A549 (cell line): ENCODE measurements around the gene C1orf35.

Source experiments
- BHLHE40 ChIP-seq: IDR thresholded peaks from 2 replicates; pipeline ENCODE4 v1.6.1; 2012; ENCODE audit warnings: low read depth, low read length, inconsistent platforms
- CEBPB ChIP-seq, 2 experiments: fragments of >200 bp in 1 of 2; sonication (Bioruptor Twin) in 1 of 2; formaldehyde crosslinking in 1 of 2; IDR thresholded peaks; 2 replicates each; pipeline ENCODE4 v1.6.1; 2012 to 2016
- CHD4 ChIP-seq: fragments of 200-600 bp; sonication (generic); IDR thresholded peaks from 2 replicates; pipeline ENCODE4 v1.6.1; 2016; ENCODE audit warnings: antibody characterized with exemption, mild to moderate bottlenecking, borderline replicate concordance
- EP300 ChIP-seq, 2 experiments: fragments of >200 bp; sonication (Bioruptor Twin); formaldehyde crosslinking; IDR thresholded peaks; 2 replicates in 1 of 2; 3 replicates in 1 of 2; pipeline ENCODE4 v1.6.1; 2016 to 2017
- GATA3 ChIP-seq: IDR thresholded peaks from 2 replicates; pipeline ENCODE4 v1.6.1; 2012; ENCODE audit warnings: borderline replicate concordance
- HDAC2 ChIP-seq: fragments of 200-600 bp; sonication (generic); IDR thresholded peaks from 2 replicates; pipeline ENCODE4 v1.6.1; 2016
- JUN ChIP-seq, 2 experiments: fragments of >200 bp; sonication (Bioruptor Twin); formaldehyde crosslinking; IDR thresholded peaks; 2 replicates in 1 of 2; 3 replicates in 1 of 2; pipeline ENCODE4 v1.6.1; 2016 to 2017
- KDM1A ChIP-seq: fragments of 200-600 bp; sonication (generic); IDR thresholded peaks from 2 replicates; pipeline ENCODE4 v1.6.1; 2016; ENCODE audit warnings: low read depth, mild to moderate bottlenecking
- POLR2A ChIP-seq: IDR thresholded peaks from 2 replicates; pipeline ENCODE4 v1.6.1; 2012; ENCODE audit warnings: mild to moderate bottlenecking, low read length
- RAD21 ChIP-seq, 2 experiments: fragments of >200 bp in 1 of 2; sonication (Bioruptor Twin) in 1 of 2; formaldehyde crosslinking in 1 of 2; IDR thresholded peaks in 1 of 2; conservative IDR thresholded peaks in 1 of 2; 2 replicates in 1 of 2; 3 replicates in 1 of 2; pipeline ENCODE4 v1.6.1; 2012 to 2018; ENCODE audit warnings: inconsistent platforms in 1 of 2
- RARB ChIP-seq: fragments of 250-450 bp; sonication (Bioruptor Pico); IDR thresholded peaks from 2 replicates; pipeline ENCODE4 v1.8.0; 2021; ENCODE audit warnings: mild to moderate bottlenecking, moderate library complexity
- SREBF2 ChIP-seq: fragments of 450-650 bp; IDR thresholded peaks from 2 replicates; pipeline ENCODE4 v1.6.1; 2014; ENCODE audit warnings: mild to moderate bottlenecking, moderate library complexity
- TF ChIP-seq, protein P1 (sequence below): IDR thresholded peaks from 2 replicates; pipeline ENCODE4 v1.6.1; 2012
- TF ChIP-seq, protein P2 (sequence below): fragments of >200 bp; sonication (Bioruptor Twin); formaldehyde crosslinking; IDR thresholded peaks from 3 replicates; pipeline ENCODE4 v1.5.1; 2016

DNA sequence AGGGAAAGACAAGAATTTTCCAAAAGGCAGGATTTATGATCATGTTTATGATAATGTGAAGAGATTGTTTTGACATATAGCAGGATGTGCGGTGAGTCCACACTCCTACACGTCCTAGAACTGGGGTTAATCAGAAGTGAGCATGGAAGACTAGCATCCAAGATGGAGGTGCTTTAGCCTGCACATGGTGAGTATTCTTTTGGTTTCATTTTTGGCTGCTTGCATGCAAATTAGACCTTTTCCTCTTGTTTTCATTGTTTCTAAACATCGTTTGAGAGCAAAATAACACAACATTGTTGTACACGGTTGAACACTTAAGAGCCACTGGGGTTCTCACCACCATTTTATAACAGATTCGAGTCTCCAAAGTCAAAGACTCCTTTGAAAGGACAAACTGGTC lies 22.1 kb upstream of the C1orf35 start:
- TF ChIP-seq, protein P1, sequence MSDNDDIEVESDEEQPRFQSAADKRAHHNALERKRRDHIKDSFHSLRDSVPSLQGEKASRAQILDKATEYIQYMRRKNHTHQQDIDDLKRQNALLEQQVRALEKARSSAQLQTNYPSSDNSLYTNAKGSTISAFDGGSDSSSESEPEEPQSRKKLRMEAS, result no peak
- TF ChIP-seq, protein P2, sequence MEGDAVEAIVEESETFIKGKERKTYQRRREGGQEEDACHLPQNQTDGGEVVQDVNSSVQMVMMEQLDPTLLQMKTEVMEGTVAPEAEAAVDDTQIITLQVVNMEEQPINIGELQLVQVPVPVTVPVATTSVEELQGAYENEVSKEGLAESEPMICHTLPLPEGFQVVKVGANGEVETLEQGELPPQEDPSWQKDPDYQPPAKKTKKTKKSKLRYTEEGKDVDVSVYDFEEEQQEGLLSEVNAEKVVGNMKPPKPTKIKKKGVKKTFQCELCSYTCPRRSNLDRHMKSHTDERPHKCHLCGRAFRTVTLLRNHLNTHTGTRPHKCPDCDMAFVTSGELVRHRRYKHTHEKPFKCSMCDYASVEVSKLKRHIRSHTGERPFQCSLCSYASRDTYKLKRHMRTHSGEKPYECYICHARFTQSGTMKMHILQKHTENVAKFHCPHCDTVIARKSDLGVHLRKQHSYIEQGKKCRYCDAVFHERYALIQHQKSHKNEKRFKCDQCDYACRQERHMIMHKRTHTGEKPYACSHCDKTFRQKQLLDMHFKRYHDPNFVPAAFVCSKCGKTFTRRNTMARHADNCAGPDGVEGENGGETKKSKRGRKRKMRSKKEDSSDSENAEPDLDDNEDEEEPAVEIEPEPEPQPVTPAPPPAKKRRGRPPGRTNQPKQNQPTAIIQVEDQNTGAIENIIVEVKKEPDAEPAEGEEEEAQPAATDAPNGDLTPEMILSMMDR, result no peak
- TF ChIP-seq CEBPB (IDR thresholded peaks at IDR 0.05), result no peak
- TF ChIP-seq POLR2A, result no peak
- no peak for TF ChIP-seq KDM1A
- TF ChIP-seq RAD21 (conservative IDR thresholded peaks at IDR 0.05 in 1 of 2, IDR thresholded peaks at IDR 0.05 in 1 of 2), result no peak
- no peak for TF ChIP-seq CHD4
- TF ChIP-seq HDAC2, result no peak
- TF ChIP-seq BHLHE40, result no peak
- TF ChIP-seq GATA3, result no peak
- no peak for TF ChIP-seq JUN (IDR thresholded peaks at IDR 0.05)
- TF ChIP-seq SREBF2, result no peak
- TF ChIP-seq EP300 (IDR thresholded peaks at IDR 0.05), result no peak
- no peak for TF ChIP-seq RARB (CRISPR knock-in tag)
